HG03159 (cell line): ENCODE data around the gene PI4KA.

Source experiments
- ATAC-seq: cut with Tn5 transposase; IDR thresholded peaks from one replicate; pipeline ENCODE4 v1.9.1; 2021; ENCODE audit warnings: mild to moderate bottlenecking, moderate library complexity; ENCODE audit not compliant: unreplicated experiment

PI4KA gene

GRCh38 chr22:20794650-20795413, 63.8 kb downstream of the PI4KA start:
- no peak for ATAC-seq

- ATAC-seq, result no peak
Measured at GRCh38 chr22:20793748-20794649, 64.6 kb downstream of the PI4KA start.

GRCh38 chr22:20792966-20793728, 65.5 kb downstream of the PI4KA start:
- ATAC-seq, result no peak

- no peak for ATAC-seq
Measured at GRCh38 chr22:20792221-20792965, 66.2 kb downstream of the PI4KA start.

GRCh38 chr22:20788627-20789344, 69.8 kb downstream of the PI4KA start:
- no peak for ATAC-seq

- ATAC-seq, result no peak
Measured at GRCh38 chr22:20787746-20788626, 70.6 kb downstream of the PI4KA start.

- ATAC-seq, result no peak
Measured at GRCh38 chr22:20787223-20787622, 71.4 kb downstream of the PI4KA start.

GRCh38 chr22:20786536-20786979, 72.1 kb downstream of the PI4KA start:
- ATAC-seq, result no peak

- ATAC-seq, result no peak
Measured at GRCh38 chr22:20786048-20786447, 72.6 kb downstream of the PI4KA start.

- no peak for ATAC-seq
Measured at GRCh38 chr22:20785415-20785814, 73.2 kb downstream of the PI4KA start.

- no peak for ATAC-seq
Measured at GRCh38 chr22:20783844-20784723, 74.5 kb downstream of the PI4KA start.

GRCh38 chr22:20783300-20783673, 75.3 kb downstream of the PI4KA start:
- ATAC-seq, result no peak

- ATAC-seq, result no peak
Measured at GRCh38 chr22:20782596-20783299, 75.9 kb downstream of the PI4KA start.

GRCh38 chr22:20782083-20782482, 76.5 kb downstream of the PI4KA start:
- ATAC-seq, result no peak

- ATAC-seq, result no peak
Measured at GRCh38 chr22:20781272-20781990, 77.2 kb downstream of the PI4KA start.

- no peak for ATAC-seq
Measured at GRCh38 chr22:20779818-20780158, 78.8 kb downstream of the PI4KA start.
